HAP-1 (cell line): ENCODE results near the gene ZBTB7A.

Experiments
- DNase-seq, 2 experiments: peaks; one replicate each; pipeline ENCODE4 v3.0.0-alpha.2; 2016 to 2020; ENCODE audit warnings: low spot score in 2 of 2
- H3K27me3 ChIP-seq: fragments of 250-450 bp; sonication (Bioruptor Pico); 2 replicates; pipeline ENCODE4 v1.5.1; 2020; ENCODE audit warnings: low read depth, mild to moderate bottlenecking, moderate library complexity
- H3K36me3 ChIP-seq: fragments of 250-450 bp; sonication (Bioruptor Pico); replicated peaks from 2 replicates; pipeline ENCODE4 v1.5.1; 2020; ENCODE audit warnings: mild to moderate bottlenecking
- H3K4me1 ChIP-seq: fragments of 250-450 bp; sonication (Bioruptor Pico); 2 replicates; pipeline ENCODE4 v1.5.1; 2020; ENCODE audit warnings: mild to moderate bottlenecking
- H3K4me3 ChIP-seq: fragments of 250-450 bp; sonication (Bioruptor Pico); 2 replicates; pipeline ENCODE4 v1.5.1; 2020; ENCODE audit warnings: mild to moderate bottlenecking, moderate library complexity
- H3K9me3 ChIP-seq: fragments of 250-450 bp; sonication (Bioruptor Pico); 2 replicates; pipeline ENCODE4 v1.5.1; 2020; ENCODE audit warnings: mild to moderate bottlenecking, moderate library complexity
- in situ Hi-C: fragments of 300-500 bp; cut with MboI; formaldehyde crosslinking; loops from 3 replicates; pipeline ENCODE4 v1.14.3; 2020; ENCODE audit warnings: low sequenced_read_pairs, inconsistent platforms, mixed read lengths

Gene ZBTB7A

DNA sequence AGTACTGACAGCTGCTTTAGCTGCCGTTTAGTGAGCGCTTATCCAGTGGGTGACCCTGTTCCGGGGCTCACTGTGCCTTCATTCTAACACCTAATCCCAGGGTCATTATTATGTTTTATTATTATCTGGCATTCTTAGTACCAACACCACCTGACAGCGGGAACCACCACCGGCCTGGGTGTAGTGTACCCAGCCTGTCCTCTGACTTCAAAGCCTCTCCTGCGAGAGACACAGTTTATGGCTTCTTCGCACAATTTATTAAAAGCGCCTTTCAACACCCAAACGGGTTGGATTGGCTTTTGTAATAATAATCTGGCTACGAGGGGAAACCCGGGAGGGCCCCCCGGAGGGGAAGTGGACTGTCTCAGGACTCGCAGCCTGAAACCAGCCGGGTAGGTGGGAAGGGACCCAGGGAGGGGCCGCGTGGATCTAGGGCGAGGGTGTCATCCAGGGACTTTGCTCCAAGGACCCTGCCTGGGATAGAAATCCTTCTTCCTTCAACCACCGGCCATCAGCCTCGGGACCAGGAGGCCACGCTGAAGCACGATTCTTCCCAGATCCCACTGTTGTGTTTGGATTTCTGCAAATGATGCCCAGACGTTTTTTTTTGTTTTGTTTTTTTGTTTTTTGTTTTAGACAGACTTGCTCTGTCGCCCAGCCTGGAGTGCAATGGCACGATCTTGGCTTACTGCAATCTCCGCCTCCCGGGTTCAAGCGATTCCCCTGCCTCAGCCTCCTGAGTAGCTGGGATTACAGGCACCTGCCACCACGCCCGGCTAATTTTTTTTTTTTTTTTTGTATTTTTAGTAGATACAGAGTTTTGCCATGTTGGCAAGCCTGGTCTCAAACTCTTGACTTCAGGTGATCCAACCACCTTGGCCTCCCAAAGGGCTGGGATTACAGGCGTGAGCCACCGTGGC, 1.6 kb upstream of the ZBTB7A start:
- no peaks in the 10 kb centered on the region for H3K9me3 ChIP-seq
- H3K4me3 ChIP-seq = peak overlapping the region; percentile 37
- H3K4me1 ChIP-seq = peaks cover 9% of the 10 kb centered on the region; the same call in 1 of the 2 replicates
- H3K36me3 ChIP-seq = peaks cover 7% of the 10 kb centered on the region
- in situ Hi-C loops = no loop called here
- DNase-seq = no peak
- H3K27me3 ChIP-seq = no peaks in the 10 kb centered on the region

DNA sequence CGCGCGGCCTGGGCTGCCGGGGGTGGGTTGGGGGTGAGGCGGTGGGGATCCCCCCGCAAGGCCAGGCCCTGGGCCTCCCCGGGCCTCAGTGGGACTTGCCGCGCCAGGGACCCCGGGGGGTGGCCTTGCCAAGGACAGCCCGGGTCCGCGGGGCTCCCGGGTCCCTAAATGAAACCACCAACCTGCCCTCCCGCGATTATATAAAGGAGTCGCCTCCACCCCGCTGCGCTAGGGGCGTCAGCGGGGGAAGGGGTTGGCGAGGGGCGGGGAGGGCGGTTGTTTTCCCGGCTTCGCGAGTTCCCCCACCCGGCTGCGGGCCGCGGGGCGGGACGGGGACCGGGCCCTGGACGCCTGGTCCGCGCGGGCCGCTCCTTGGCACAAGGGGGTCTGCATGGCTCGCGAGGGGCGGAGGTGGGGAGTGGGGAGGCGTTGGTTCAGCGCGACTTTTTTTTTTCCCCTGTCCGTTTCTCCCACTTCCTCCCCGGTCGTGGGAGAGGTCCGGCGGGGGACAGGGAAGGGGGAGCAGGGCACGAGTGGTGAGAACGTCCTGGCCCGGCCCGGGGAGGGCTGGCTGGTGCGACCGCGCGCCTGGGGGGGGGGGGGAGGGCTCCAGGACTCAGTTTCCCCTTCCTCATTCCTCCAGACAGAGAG, 822 bp upstream of the ZBTB7A start:
- DNase-seq = peak in 1 of 2 experiments; percentile 66
- Histone ChIP-seq H3K9me3 (no peaks in the 10 kb centered on the region), H3K4me1 (peaks cover 17% of the 10 kb centered on the region; the same call in 1 of the 2 replicates), H3K36me3 (peaks cover 14% of the 10 kb centered on the region), H3K27me3 (no peaks in the 10 kb centered on the region), H3K4me3 (peak overlapping the region; percentile 37)
- in situ Hi-C loops = no loop called here

DNA sequence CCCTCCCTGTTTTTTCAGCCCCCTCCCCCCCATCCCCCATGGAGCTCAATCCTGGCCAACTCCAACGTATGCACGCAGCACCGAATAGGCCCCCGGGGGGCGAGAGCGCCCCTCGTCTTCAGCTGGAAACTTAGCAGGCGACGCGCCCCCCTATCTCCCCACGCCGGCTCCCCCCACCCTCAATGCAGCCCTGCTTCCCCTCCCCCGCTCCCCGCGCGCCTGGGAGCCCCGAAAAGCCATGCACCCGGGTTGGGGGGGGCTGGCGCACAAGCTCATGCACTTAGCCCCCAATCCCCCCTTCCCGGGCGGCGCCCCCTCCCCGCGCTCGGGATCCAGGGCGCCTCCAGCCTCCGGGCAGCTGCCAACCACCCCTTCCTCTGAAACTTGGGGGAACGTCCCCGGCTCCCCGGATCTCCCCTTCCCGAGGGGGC, 508 bp downstream of the ZBTB7A start:
- no peak for DNase-seq
- Histone ChIP-seq H3K27me3 (no peaks in the 10 kb centered on the region), H3K9me3 (no peaks in the 10 kb centered on the region), H3K36me3 (peaks cover 24% of the 10 kb centered on the region), H3K4me3 (peak overlapping the region; percentile 70), H3K4me1 (peaks cover 18% of the 10 kb centered on the region; the same call in 1 of the 2 replicates)
- in situ Hi-C loops = no loop called here

DNA sequence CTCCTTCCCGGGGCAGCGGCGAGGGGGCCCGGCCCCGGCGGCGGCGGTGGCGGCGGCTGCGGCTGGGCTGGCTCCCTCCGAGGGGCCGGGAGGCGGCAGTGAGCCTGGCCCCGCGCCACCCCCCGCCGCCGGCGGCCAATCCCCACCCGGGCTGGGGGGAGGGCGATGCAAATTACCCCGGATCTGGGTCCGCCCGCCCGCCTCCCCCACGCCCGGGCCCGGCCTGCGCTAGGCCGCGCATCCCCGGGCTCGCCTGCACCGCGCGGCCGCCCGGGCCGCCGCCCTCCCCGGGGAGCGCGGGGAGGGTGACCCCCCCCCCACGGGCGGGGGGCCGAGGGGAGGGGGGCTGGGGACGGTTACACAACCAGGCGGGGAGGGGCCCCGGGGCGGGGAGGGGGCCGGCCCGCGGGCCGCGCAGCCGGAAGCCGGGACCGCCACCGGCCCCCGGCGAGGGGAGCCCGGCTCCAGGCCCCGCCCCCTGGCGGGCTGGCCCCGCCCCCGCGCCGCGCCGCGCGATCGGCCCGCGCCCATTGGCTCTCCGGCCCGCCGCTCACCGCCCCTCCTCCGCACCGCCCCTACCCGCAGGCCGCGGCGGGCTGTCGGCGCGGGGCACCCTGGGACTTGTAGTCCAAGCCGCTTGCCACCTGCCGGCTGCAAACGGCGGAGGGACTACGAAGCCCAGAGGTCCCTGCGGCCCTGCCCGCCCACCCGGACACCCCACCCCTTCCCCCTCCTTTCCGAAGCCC, 1.1 kb downstream of the ZBTB7A start:
- peak overlapping the region; percentile 70; the same call in 1 of the 2 replicates for H3K4me3 ChIP-seq
- in situ Hi-C loops = no loop called here

DNA sequence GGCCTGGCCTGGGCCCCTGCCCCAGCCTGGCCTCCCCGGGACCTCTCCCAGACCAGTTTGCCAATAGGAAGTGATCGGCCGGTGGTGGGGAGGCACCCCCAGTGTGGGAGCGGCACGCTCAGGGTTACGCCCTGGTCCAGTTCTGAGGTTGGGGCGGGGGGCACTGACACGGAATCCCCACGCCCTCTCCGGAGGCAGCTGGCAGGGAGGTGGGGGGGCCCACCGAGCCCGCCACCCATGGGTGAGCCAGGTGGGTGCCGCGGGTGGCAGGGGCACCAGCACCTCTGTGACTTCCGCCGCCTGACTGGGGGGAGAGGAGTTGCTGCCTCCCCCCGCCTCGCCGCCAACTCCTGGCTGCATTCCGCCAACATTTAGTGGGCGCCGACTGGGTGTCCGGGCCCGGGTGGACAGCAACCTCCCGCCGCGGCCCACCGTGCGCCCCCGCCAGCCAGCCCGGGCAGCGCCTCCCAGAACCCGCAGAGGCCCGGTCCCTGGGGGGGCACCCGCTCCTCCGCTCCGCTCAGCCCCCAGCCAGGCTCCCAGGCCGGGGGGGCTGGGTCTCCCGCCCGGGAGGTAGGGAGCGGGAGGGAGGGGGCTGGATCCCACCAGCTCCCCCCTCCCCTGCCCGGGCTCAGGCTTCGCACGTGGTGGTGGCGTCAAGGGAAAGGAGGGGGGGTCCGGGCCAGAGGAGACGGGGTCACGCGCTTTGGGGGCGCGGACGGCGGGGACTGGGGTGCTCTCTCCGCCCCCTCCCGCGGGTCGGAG, 2.0 kb downstream of the ZBTB7A start:
- peak overlapping the region; percentile 77 for H3K4me3 ChIP-seq
- in situ Hi-C loops = no loop called here
- H3K27me3 ChIP-seq = no peaks in the 10 kb centered on the region
- no peaks in the 10 kb centered on the region for H3K9me3 ChIP-seq
- peaks cover 18% of the 10 kb centered on the region; the same call in 1 of the 2 replicates for H3K4me1 ChIP-seq
- DNase-seq = peak in 1 of 2 experiments; percentile 54
- peaks cover 29% of the 10 kb centered on the region for H3K36me3 ChIP-seq

More for the DNA sequence above, 1.1 kb downstream of the ZBTB7A start:
- no peaks in the 10 kb centered on the region for H3K27me3 ChIP-seq
- H3K9me3 ChIP-seq = no peaks in the 10 kb centered on the region
- H3K4me1 ChIP-seq = peaks cover 18% of the 10 kb centered on the region; the same call in 1 of the 2 replicates
- DNase-seq = peak; percentile 94 to 96
- peaks cover 25% of the 10 kb centered on the region for H3K36me3 ChIP-seq

DNA sequence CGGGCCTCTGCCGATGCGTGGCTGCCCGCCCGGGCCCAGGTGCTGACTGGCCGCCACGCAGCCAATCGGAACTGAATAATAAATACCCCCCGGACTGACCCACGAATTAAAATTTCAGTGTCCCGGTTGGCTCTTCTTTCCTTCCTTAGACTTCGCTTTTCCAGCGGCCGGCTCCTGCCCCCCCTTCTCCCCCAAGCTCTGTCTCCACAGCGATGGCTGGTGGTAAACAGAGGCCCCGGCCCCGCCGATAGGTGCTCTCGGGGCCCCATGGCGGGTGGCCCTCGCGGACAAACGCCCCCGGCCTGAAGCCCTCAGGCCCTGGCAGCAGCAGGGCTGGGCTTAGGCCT, 2.6 kb downstream of the ZBTB7A start:
- peak overlapping the region; percentile 77 for H3K4me3 ChIP-seq
- peaks cover 31% of the 10 kb centered on the region for H3K36me3 ChIP-seq
- no peaks in the 10 kb centered on the region for H3K9me3 ChIP-seq
- peak in 1 of 2 experiments; percentile 40 for DNase-seq
- no peaks in the 10 kb centered on the region for H3K27me3 ChIP-seq
- in situ Hi-C loops = no loop called here
- H3K4me1 ChIP-seq = peaks cover 18% of the 10 kb centered on the region; the same call in 1 of the 2 replicates

DNA sequence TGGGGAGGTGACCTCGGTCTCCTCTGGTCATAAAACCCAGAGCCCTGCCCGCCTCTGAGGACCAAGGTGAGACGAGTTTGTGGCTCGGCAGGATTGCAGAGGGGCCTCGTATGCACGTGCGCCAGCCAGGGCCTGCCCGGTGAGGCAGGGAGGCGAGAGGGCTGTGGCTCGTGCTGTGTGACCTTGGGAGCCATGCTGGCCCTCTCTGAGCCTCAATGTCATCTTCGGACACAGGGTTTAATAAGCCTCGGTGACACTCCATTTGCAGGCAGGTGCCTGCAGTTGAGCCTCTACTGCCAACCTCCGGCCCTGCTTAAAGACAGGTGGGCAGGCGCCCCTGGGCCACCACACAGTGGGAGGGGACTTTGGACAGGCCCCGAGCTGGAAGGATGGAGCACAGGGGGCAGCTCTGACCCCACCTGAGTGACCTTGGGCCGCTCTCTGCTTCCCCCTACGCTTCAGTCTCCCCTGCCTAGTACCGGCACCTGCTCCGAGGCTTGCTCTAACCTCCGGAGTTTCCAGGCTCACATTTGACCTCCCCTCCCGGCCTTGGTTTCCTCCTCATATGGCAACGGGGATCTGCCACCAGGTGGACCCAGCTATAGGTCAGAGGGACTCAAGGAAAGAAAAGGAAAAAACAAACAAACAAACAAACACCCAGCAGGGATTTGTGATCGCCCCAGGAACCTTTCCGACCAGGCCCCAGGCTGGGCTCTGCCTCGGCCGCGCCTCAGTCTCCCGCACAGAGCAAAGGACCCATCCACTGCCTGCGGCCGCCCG, 3.1 kb downstream of the ZBTB7A start:
- Histone ChIP-seq H3K27me3 (no peaks in the 10 kb centered on the region), H3K36me3 (peaks cover 31% of the 10 kb centered on the region), H3K9me3 (no peaks in the 10 kb centered on the region), H3K4me1 (peaks cover 18% of the 10 kb centered on the region; the same call in 1 of the 2 replicates), H3K4me3 (peak overlapping the region; percentile 77)
- DNase-seq = peak in 1 of 2 experiments; percentile 42
- in situ Hi-C loops = no loop called here

DNA sequence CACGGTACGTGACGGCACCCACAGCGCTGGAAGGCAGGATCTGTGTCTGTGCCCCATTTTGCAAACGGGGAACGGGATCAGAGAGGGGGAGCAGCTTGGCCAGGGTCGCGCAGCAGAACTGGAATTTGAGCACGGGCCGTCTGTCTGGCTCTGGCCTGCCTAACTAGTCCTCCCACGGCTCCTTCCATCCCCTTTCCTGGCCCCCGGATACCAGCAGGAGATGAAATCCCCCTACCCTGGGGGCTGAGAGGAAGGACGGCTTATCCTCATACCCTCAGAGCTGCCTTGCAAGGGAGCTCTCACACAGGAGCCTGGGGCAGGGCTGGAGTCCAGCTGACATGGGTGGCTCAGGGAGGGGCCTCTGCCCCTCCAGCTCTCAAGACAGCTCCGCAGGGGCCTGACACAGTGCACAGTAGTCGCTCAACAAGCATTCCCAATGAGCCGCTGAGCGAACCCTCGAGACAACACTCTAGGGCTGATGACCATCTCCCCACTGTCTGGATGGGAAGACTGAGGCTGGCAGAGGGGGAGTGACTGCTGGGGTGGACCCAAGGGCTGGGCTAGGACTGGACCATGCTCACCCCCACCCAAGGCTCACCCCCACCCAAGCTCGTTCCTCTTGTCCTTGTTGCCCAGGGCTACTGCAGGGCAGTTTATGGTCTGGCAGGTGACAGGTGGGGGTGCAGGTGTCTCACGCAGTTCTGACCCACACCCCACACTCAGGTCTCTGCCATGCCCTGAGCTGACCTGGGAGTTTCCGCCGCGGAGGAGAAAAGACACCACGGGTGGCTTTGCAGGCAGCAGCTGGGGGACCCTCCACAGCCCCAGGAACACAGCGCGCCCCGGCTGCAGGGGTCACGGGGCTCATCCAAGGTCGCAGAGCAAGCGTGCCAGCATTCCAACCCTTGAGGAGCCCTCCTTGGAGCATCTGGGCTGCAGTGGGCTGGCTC, 4.0 kb downstream of the ZBTB7A start:
- H3K27me3 ChIP-seq = no peaks in the 10 kb centered on the region
- in situ Hi-C loops = no loop called here
- DNase-seq = no peak
- no peaks in the 10 kb centered on the region for H3K9me3 ChIP-seq
- H3K36me3 ChIP-seq = peaks cover 31% of the 10 kb centered on the region
- peak overlapping the region; percentile 77 for H3K4me3 ChIP-seq
- peaks cover 12% of the 10 kb centered on the region; the same call in 1 of the 2 replicates for H3K4me1 ChIP-seq

DNA sequence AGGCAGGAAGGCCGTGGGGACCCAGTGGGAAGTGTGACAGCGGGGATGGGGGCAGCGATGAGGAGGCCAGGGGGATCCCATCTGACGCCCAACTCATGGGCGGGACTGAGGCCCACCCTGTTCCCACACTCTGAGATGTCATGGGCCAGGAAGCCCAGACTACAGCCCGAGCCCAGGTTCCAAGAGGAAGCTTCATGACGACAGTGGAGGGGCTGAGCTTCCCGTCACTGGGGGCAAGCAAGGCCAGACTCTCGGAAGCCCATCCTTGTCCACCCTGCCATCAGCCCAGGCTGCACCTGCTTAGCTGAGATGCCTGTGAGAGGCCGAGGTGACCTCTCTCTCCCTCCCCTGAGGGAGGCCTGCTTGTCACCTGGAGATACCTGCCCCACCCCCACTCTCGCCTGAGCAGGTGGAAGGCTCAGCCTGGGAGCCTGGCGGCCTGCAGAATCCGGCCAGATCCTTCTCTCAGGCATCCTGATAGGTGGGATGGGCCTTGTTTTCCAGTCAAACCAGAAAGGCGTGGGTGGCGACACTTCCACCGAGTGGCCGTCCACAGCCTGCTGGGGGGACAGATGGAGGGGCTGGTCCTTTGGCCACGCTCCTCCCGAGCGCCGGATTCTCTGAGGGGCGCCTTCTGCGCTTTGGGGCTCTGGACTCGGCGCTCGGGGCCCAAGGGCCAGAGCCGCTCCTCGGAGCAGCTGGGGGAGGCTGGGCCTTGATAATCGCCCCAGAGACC, 4.8 kb downstream of the ZBTB7A start:
- peak overlapping the region; percentile 4; the same call in 1 of the 2 replicates for H3K4me3 ChIP-seq

DNA sequence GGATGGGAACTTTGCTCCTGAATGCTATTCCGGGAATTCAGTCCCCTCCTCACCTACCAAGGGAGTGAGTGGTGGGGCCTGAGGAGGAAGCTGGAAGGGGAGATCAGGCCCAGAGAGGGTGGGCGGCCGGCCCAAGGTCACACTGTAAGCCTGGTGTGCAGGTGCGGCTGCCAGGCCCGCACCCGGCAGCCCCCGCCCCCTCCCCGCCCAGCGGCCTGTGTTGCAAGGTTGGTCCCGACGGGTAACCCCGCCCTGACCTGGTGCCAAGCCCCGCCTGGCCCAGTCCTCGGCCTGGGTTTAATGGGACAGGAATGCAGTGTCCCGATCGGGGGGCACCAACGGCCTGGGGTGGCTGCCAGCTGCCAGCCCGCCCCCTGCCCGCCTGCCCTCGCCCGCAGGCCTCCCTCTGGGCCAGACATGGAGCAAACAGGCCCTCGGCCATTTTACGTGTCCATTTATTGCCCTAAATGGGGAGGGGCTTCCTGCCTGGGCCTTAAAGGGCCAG, 5.5 kb downstream of the ZBTB7A start:
- Histone ChIP-seq H3K4me1 (peaks cover 12% of the 10 kb centered on the region; the same call in 1 of the 2 replicates), H3K4me3 (peak overlapping the region; percentile 4; the same call in 1 of the 2 replicates), H3K27me3 (no peaks in the 10 kb centered on the region), H3K9me3 (no peaks in the 10 kb centered on the region), H3K36me3 (peaks cover 31% of the 10 kb centered on the region)
- DNase-seq = peak in 1 of 2 experiments; percentile 47
- in situ Hi-C loops = no loop called here

More for the DNA sequence above, 4.8 kb downstream of the ZBTB7A start:
- H3K4me1 ChIP-seq = peaks cover 12% of the 10 kb centered on the region; the same call in 1 of the 2 replicates
- H3K9me3 ChIP-seq = no peaks in the 10 kb centered on the region
- H3K27me3 ChIP-seq = no peaks in the 10 kb centered on the region
- in situ Hi-C loops = no loop called here
- H3K36me3 ChIP-seq = peaks cover 31% of the 10 kb centered on the region
- DNase-seq = peak in 1 of 2 experiments; percentile 46
